Hepatocyte (in vitro differentiated cells): ENCODE results near the gene SLC25A21. TPM values are rescaled to one million over a fixed set of nuclear protein-coding genes. Genes with fewer than 3 reads are reported as not detected.
"Not testable (repeated sequence)": the region's sequence is repeated elsewhere in the genome, so short reads cannot be mapped to it uniquely, and the experiment has no call there.

Experiments used
- DNase-seq: peaks from one replicate; pipeline ENCODE4 v3.0.0-alpha.2; 2016; ENCODE audit warnings: low spot score
- H2AFZ ChIP-seq: fragments of 200-600 bp; sonication (generic); 2 replicates; pipeline ENCODE4 v1.6.0; 2016; ENCODE audit warnings: antibody characterized with exemption, mild to moderate bottlenecking
- H3K27ac ChIP-seq: fragments of 200-600 bp; sonication (generic); 2 replicates; pipeline ENCODE4 v1.5.1; 2016; ENCODE audit warnings: mild to moderate bottlenecking
- H3K27me3 ChIP-seq: fragments of 200-600 bp; sonication (generic); 2 replicates; pipeline ENCODE4 v1.6.1; 2016
- H3K36me3 ChIP-seq: fragments of 200-600 bp; sonication (generic); replicated peaks from 2 replicates; pipeline ENCODE4 v1.5.1; 2016; ENCODE audit warnings: low read depth; ENCODE audit not compliant: insufficient read depth
- H3K4me1 ChIP-seq: fragments of 200-600 bp; sonication (generic); 2 replicates; pipeline ENCODE4 v1.5.1; 2016; ENCODE audit warnings: mild to moderate bottlenecking, moderate library complexity; ENCODE audit not compliant: insufficient read depth
- H3K4me2 ChIP-seq: fragments of 200-600 bp; sonication (generic); 2 replicates; pipeline ENCODE4 v1.6.0; 2016
- H3K4me3 ChIP-seq: fragments of 200-600 bp; sonication (generic); 2 replicates; pipeline ENCODE4 v1.5.1; 2016; ENCODE audit warnings: mild to moderate bottlenecking
- H3K79me2 ChIP-seq: fragments of 200-600 bp; sonication (generic); 2 replicates; pipeline ENCODE4 v1.6.0; 2017; ENCODE audit warnings: mild to moderate bottlenecking
- H3K9me2 ChIP-seq: fragments of 200-600 bp; sonication (generic); replicated peaks from 2 replicates; pipeline ENCODE4 v1.6.0; 2017; ENCODE audit warnings: mild to moderate bottlenecking; ENCODE audit not compliant: insufficient read depth
- H3K9me3 ChIP-seq: fragments of 200-600 bp; sonication (generic); 2 replicates; pipeline ENCODE4 v1.5.1; 2016; ENCODE audit warnings: low read depth, mild to moderate bottlenecking
- H4K20me1 ChIP-seq: fragments of 200-600 bp; sonication (generic); 2 replicates; pipeline ENCODE4 v1.6.0; 2016; ENCODE audit warnings: mild to moderate bottlenecking; ENCODE audit not compliant: insufficient read depth, poor library complexity, severe bottlenecking
- CTCF ChIP-seq: fragments of 200-600 bp; sonication (generic); IDR thresholded peaks from 2 replicates; pipeline ENCODE4 v1.5.1; 2016; ENCODE audit warnings: antibody characterized with exemption, mild to moderate bottlenecking; ENCODE audit not compliant: poor library complexity
- EZH2 ChIP-seq: fragments of 200-600 bp; sonication (generic); IDR thresholded peaks from 2 replicates; pipeline ENCODE4 v1.6.1; 2016; ENCODE audit warnings: antibody characterized with exemption, mild to moderate bottlenecking, borderline replicate concordance
- EZH2phosphoT487 ChIP-seq: fragments of 200-600 bp; sonication (generic); IDR thresholded peaks from one replicate; pipeline ENCODE4 v1.6.1; 2018; ENCODE audit warnings: antibody characterized with exemption, mild to moderate bottlenecking, low read depth, moderate library complexity; ENCODE audit not compliant: unreplicated experiment, severe bottlenecking
- WGBS: methylation state at CpG from one replicate; pipeline ENCODE4 v1.1.6; 2016; ENCODE audit warnings: low lambda C conversion rate; ENCODE audit errors: missing lambda C conversion rate; 5-methylcytosine and 5-hydroxymethylcytosine counted together
- polyA plus RNA-seq: library from polyadenylated mRNA; unstranded; fragments of >200 nt; fragmentation: Nextera tagmentation; extraction: Ambion mirVana; gene quantifications from 2 replicates; pipeline ENCODE4 v1.2.1, GENCODE V29; 2016
- total RNA-seq: library from RNA; depleted of rRNA; stranded (reverse); fragments of >200 nt; gene quantifications from 2 replicates; pipeline ENCODE4 v1.2.3, GENCODE V29; 2014

Gene SLC25A21
- total and polyA plus RNA-seq, 2 experiments from 2014 or later: 1.4 to 1.6 TPM

GRCh38 chr14:37082449-37082848, 90.0 kb downstream of the SLC25A21 start:
- no peaks in the 10 kb centered on the region for H4K20me1 ChIP-seq
- no peak for DNase-seq
- H3K4me1 ChIP-seq: no peaks in the 10 kb centered on the region
- H3K4me2 ChIP-seq: no peak overlapping the region
- 0% methylated on average over 1 of the region's 1 CpG for WGBS
- H3K27ac ChIP-seq: no peak overlapping the region
- H3K9me2 ChIP-seq: no peaks in the 10 kb centered on the region
- no peak overlapping the region for H2AFZ ChIP-seq
- no peak overlapping the region for H3K4me3 ChIP-seq
- H3K27me3 ChIP-seq: no peaks in the 10 kb centered on the region
- H3K79me2 ChIP-seq: no peaks in the 10 kb centered on the region
- no peak for TF ChIP-seq EZH2phosphoT487
- TF ChIP-seq EZH2: no peak
- TF ChIP-seq CTCF: no peak
- H3K9me3 ChIP-seq: no peaks in the 10 kb centered on the region
- H3K36me3 ChIP-seq: no peaks in the 10 kb centered on the region

- H3K27ac ChIP-seq: no peak overlapping the region
- no peaks in the 10 kb centered on the region for H3K36me3 ChIP-seq
- peaks cover under 1% of the 10 kb centered on the region for H3K4me1 ChIP-seq
- no peaks in the 10 kb centered on the region for H3K9me3 ChIP-seq
- DNase-seq: no peak
- H2AFZ ChIP-seq: no peak overlapping the region
- no peaks in the 10 kb centered on the region for H3K27me3 ChIP-seq
- TF ChIP-seq EZH2phosphoT487 (no peak), EZH2 (no peak), CTCF (no peak)
- H3K4me2 ChIP-seq: no peak overlapping the region
- no peak overlapping the region for H3K4me3 ChIP-seq
- H4K20me1 ChIP-seq: no peaks in the 10 kb centered on the region
- no peaks in the 10 kb centered on the region for H3K9me2 ChIP-seq
- H3K79me2 ChIP-seq: no peaks in the 10 kb centered on the region
Observed at GRCh38 chr14:37081856-37082255, 90.5 kb downstream of the SLC25A21 start.

- DNase-seq: no peak
- WGBS: 94% methylated on average over 2 of the region's 2 CpGs
- TF ChIP-seq CTCF (no peak), EZH2 (no peak), EZH2phosphoT487 (no peak)
Observed at GRCh38 chr14:37081218-37081617, 91.2 kb downstream of the SLC25A21 start.

GRCh38 chr14:37078131-37078530, 94.3 kb downstream of the SLC25A21 start:
- H3K79me2 ChIP-seq: no peaks in the 10 kb centered on the region
- H3K27me3 ChIP-seq: no peaks in the 10 kb centered on the region
- WGBS: 65% methylated on average over 2 of the region's 2 CpGs
- no peak overlapping the region for H2AFZ ChIP-seq
- no peaks in the 10 kb centered on the region for H4K20me1 ChIP-seq
- no peak for TF ChIP-seq EZH2phosphoT487
- TF ChIP-seq CTCF: no peak
- no peak for TF ChIP-seq EZH2
- no peak for DNase-seq
- no peaks in the 10 kb centered on the region for H3K36me3 ChIP-seq
- H3K4me3 ChIP-seq: no peak overlapping the region
- H3K4me1 ChIP-seq: peaks cover 4% of the 10 kb centered on the region
- H3K9me2 ChIP-seq: no peaks in the 10 kb centered on the region
- no peak overlapping the region for H3K4me2 ChIP-seq
- H3K9me3 ChIP-seq: no peaks in the 10 kb centered on the region
- no peak overlapping the region for H3K27ac ChIP-seq

More at GRCh38 chr14:37081218-37081617, 91.2 kb downstream of the SLC25A21 start:
- H3K27ac ChIP-seq: no peak overlapping the region
- H3K9me3 ChIP-seq: no peaks in the 10 kb centered on the region
- no peak overlapping the region for H3K4me3 ChIP-seq
- no peaks in the 10 kb centered on the region for H3K79me2 ChIP-seq
- H2AFZ ChIP-seq: no peak overlapping the region
- no peaks in the 10 kb centered on the region for H4K20me1 ChIP-seq
- H3K27me3 ChIP-seq: no peaks in the 10 kb centered on the region
- no peak overlapping the region for H3K4me2 ChIP-seq
- H3K4me1 ChIP-seq: peaks cover 4% of the 10 kb centered on the region
- no peaks in the 10 kb centered on the region for H3K9me2 ChIP-seq
- no peaks in the 10 kb centered on the region for H3K36me3 ChIP-seq

GRCh38 chr14:37074320-37074719, 98.1 kb downstream of the SLC25A21 start:
- H3K27ac ChIP-seq, DNase-seq, H3K36me3 ChIP-seq, H3K4me3 ChIP-seq, H4K20me1 ChIP-seq, H3K9me3 ChIP-seq, H3K27me3 ChIP-seq, H3K9me2 ChIP-seq, H3K79me2 ChIP-seq, H2AFZ ChIP-seq, H3K4me1 ChIP-seq, H3K4me2 ChIP-seq: not testable (repeated sequence)
- WGBS: 91% methylated on average over 4 of the region's 4 CpGs
